ENCODE measurements around the gene TMX1. TPM values are rescaled to one million over a fixed set of nuclear protein-coding genes. Genes with fewer than 3 reads are reported as not detected.

TMX1 gene
- polyA plus RNA-seq, 1 experiment, result 29.5 TPM

DNA sequence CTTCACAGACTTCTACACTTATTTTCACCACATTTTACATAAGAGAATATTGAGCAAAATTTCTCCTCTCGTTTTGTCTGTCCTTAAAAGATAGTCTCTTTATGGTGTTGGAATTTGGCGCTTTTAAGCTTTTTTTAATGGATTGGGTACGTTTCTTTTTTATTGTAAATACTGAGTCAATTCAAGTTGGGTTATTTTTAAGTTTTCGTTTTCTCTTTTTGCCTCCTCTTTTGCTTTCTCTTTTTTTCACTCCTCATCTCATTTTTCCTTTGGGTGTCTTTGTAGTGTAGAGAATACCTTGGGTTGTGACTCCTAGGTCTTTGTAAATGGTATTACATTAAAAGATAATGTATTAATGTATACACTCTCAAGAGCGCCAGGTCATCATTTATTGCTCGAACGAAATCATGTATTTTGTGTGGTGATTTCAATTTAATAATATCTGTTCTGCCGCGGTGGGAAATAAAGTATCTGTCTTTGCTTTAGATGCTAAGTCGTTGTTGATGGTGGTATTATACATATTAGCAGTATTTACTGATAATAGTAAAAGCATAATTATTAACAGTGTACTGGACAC lies 845 bp downstream of the TMX1 start:
- no peaks in the 10 kb centered on the region for H3K27me3 ChIP-seq (ENCODE audit: control insufficient read depth, insufficient read depth, low read length)
- no peak for DNase-seq (ENCODE audit: low read depth, low spot score)
- H3K27ac ChIP-seq (ENCODE audit: low read depth, low read length), result no peak overlapping the region
- H3K4me3 ChIP-seq (ENCODE audit: low read depth, low read length), result peak overlapping the region; percentile 99
- POLR2A ChIA-PET, result interaction anchor here (0.6 kb wide), 1 partner anchor 21 kb away, joined by 3 read pairs; no protein-coding TSS in a partner anchor
- no peaks in the 10 kb centered on the region; the same call in 1 of the 2 replicates for H3K9me3 ChIP-seq (ENCODE audit: control insufficient read depth, insufficient read depth, low read length)
- no peak for TF ChIP-seq CTCF (IDR thresholded peaks at IDR 0.05; ENCODE audit: low read depth, low read length)
- CTCF ChIA-PET, result interaction anchor here (0.7 kb wide), 2 partner anchors 74 to 286 kb away, joined by 3 to 4 read pairs; no protein-coding TSS in a partner anchor

GRCh38 chr14:51242545-51243490 lies 2.8 kb downstream of the TMX1 start:
- no peaks in the 10 kb centered on the region for H3K27me3 ChIP-seq (ENCODE audit: control insufficient read depth, insufficient read depth, low read length)
- H3K9me3 ChIP-seq (ENCODE audit: control insufficient read depth, insufficient read depth, low read length), result no peaks in the 10 kb centered on the region; the same call in 1 of the 2 replicates
- ChIA-PET CTCF (interaction anchor here (0.7 to 1.2 kb wide), 3 partner anchors 40 to 256 kb away, joined by 3 to 6 read pairs (median 3); no protein-coding TSS in a partner anchor), POLR2A (no interaction called here)
- TF ChIP-seq CTCF (IDR thresholded peaks at IDR 0.05; ENCODE audit: low read depth, low read length), result 0 out of 2 replicates have a peak, but pooled peaks have one; percentile 7
- H3K27ac ChIP-seq (ENCODE audit: low read depth, low read length), result no peak overlapping the region
- H3K4me3 ChIP-seq (ENCODE audit: low read depth, low read length), result no peak overlapping the region
- no peak for DNase-seq (ENCODE audit: low read depth, low spot score)

DNA sequence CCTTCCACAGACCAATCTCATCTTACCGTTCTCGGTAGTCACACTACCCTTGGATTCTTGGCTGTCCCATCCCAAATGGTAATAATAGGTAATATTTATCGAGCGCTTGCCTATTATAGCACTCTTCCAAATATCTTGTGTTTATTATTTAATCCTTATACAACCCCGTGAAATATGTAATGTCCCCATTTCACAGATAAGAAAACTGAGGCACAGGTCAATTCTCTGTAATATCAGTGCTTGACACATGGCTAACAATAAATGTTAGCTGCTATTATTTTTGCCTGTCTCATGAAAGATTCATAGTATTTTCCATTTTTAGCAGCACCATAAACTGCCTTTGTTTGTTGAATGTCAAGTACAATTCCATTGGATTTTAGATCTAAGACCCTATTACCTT lies 4.5 kb downstream of the TMX1 start:
- no peak overlapping the region for H3K4me3 ChIP-seq (ENCODE audit: low read depth, low read length)

GRCh38 chr14:51246032-51246431 lies 6.0 kb downstream of the TMX1 start:
- POLR2A ChIA-PET, result no interaction called here
- no peaks in the 10 kb centered on the region for H3K9me3 ChIP-seq (ENCODE audit: control insufficient read depth, insufficient read depth, low read length)
- no peaks in the 10 kb centered on the region for H3K27me3 ChIP-seq (ENCODE audit: control insufficient read depth, insufficient read depth, low read length)
- no peak overlapping the region for H3K27ac ChIP-seq (ENCODE audit: low read depth, low read length)
- CTCF ChIA-PET, result interaction anchor here (0.6 to 1.7 kb wide), 3 partner anchors 27 to 666 kb away, joined by 3 to 9 read pairs (median 3); no protein-coding TSS in a partner anchor
- DNase-seq (ENCODE audit: low read depth, low spot score), result no peak
- no peak overlapping the region for H3K4me3 ChIP-seq (ENCODE audit: low read depth, low read length)
- no peak for TF ChIP-seq CTCF (IDR thresholded peaks at IDR 0.05; ENCODE audit: low read depth, low read length)

More for the DNA sequence above, 4.5 kb downstream of the TMX1 start:
- CTCF ChIA-PET, result no interaction called here
- TF ChIP-seq CTCF (IDR thresholded peaks at IDR 0.05; ENCODE audit: low read depth, low read length), result no peak
- DNase-seq (ENCODE audit: low read depth, low spot score), result no peak
- Histone ChIP-seq H3K27me3 (ENCODE audit: control insufficient read depth, insufficient read depth, low read length) (no peaks in the 10 kb centered on the region), H3K27ac (ENCODE audit: low read depth, low read length) (no peak overlapping the region), H3K9me3 (ENCODE audit: control insufficient read depth, insufficient read depth, low read length) (no peaks in the 10 kb centered on the region; the same call in 1 of the 2 replicates)
- POLR2A ChIA-PET, result no interaction called here
